Cerebellar nuclear complex (tissue), 1 donor: ENCODE data around the gene PITRM1.

Experiments used
- DNase-seq, 2 experiments: peaks; one replicate each; lab custom pipeline; 2025; lab: John Stamatoyannopoulos, UW

Gene PITRM1

GRCh38 chr10:3139216-3139910, 33.2 kb downstream of the PITRM1 start:
- no peak for DNase-seq

- no peak for DNase-seq
Measured at GRCh38 chr10:3137958-3138726, 34.4 kb downstream of the PITRM1 start.

- DNase-seq, result no peak
Measured at GRCh38 chr10:3136763-3137611, 35.6 kb downstream of the PITRM1 start.

- no peak for DNase-seq
Measured at GRCh38 chr10:3136336-3136735, 36.2 kb downstream of the PITRM1 start.

- DNase-seq, result no peak
Measured at GRCh38 chr10:3135006-3135405, 37.6 kb downstream of the PITRM1 start.

- DNase-seq, result no peak
Measured at GRCh38 chr10:3133948-3134347, 38.6 kb downstream of the PITRM1 start.

GRCh38 chr10:3132036-3133025, 40.3 kb downstream of the PITRM1 start:
- DNase-seq, result no peak

- DNase-seq, result no peak
Measured at GRCh38 chr10:3131098-3131497, 41.5 kb downstream of the PITRM1 start.

- no peak for DNase-seq
Measured at GRCh38 chr10:3129581-3130340, 42.8 kb downstream of the PITRM1 start.

GRCh38 chr10:3128379-3129130, 44.0 kb downstream of the PITRM1 start:
- DNase-seq, result no peak

GRCh38 chr10:3127921-3128320, 44.7 kb downstream of the PITRM1 start:
- no peak for DNase-seq

- DNase-seq, result peak; percentile 27 to 49
Measured at GRCh38 chr10:3126741-3127346, 45.7 kb downstream of the PITRM1 start.

- no peak for DNase-seq
Measured at GRCh38 chr10:3126249-3126648, 46.3 kb downstream of the PITRM1 start.

- no peak for DNase-seq
Measured at GRCh38 chr10:3125527-3126170, 46.9 kb downstream of the PITRM1 start.

- DNase-seq, result no peak
Measured at GRCh38 chr10:3124412-3125175, 48.0 kb downstream of the PITRM1 start.

GRCh38 chr10:3123571-3124411, 48.8 kb downstream of the PITRM1 start:
- DNase-seq, result no peak
